M059J (cell line): ENCODE measurements around the gene GIMAP2. TPM values are rescaled to one million over a fixed set of nuclear protein-coding genes. Genes with fewer than 3 reads are reported as not detected.
"Not testable (repeated sequence)": the region's sequence is repeated elsewhere in the genome, so short reads cannot be mapped to it uniquely, and the experiment has no call there.

ENCODE experiments used
- DNase-seq: peaks from one replicate; pipeline ENCODE4 v3.0.0-alpha.2; 2012; ENCODE audit warnings: low read depth
- total RNA-seq: library from RNA; depleted of rRNA; stranded (reverse); fragments of >200 nt; shearing (Covaris generic); gene quantifications from 2 replicates; pipeline ENCODE4 v1.2.3, GENCODE V29; 2014

GIMAP2 gene
- total RNA-seq, 1 experiment from 2014 or later = 5.6 TPM

DNA sequence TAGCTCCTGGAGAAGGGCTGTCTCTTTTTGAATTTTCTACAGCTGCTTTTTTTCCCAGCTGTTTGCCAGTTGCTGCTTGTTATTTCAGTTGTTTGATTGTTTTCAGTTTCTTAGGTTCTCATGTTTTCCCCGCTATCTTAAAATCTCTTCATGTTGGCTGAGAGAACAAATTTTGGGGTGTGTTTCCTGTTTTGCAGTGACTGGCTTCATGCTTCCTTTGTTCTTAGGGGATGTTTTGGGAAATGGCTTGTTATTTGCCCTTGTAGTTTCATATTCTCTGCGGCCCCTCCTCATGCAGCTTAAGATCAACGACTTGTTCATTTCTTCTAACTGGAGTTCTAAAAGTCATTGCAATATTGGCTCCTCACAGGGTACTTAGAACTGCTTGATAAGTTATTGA, 8.7 kb upstream of the GIMAP2 start:
- not testable (repeated sequence) for DNase-seq

- not testable (repeated sequence) for DNase-seq
These were observed 6.9 kb upstream of the GIMAP2 start for GRCh38 chr7:150678601-150679000.

DNA sequence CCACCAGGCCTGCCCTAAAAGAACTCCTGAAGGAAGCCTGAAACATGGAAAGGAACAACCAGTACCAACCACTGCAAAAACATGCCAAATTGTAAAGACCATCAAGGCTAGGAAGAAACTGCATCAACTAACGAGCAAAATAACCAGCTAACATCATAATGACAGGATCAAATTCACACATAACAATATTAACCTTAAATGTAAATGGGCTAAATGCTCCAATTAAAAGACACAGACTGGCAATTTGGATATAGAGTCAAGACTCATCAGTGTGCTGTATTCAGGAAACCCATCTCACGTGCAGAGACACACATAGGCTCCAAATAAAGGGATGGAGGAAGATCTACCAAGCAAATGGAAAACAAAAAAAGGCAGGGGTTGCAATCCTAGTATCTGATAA, 5.1 kb upstream of the GIMAP2 start:
- not testable (repeated sequence) for DNase-seq

- peak; percentile 9 for DNase-seq
These were observed 625 bp downstream of the GIMAP2 start for GRCh38 chr7:150686030-150686631.

- no peak for DNase-seq
These were observed 3.1 kb downstream of the GIMAP2 start for GRCh38 chr7:150688630-150689029.

GRCh38 chr7:150695654-150696053, 10.1 kb downstream of the GIMAP2 start:
- DNase-seq = no peak

DNA sequence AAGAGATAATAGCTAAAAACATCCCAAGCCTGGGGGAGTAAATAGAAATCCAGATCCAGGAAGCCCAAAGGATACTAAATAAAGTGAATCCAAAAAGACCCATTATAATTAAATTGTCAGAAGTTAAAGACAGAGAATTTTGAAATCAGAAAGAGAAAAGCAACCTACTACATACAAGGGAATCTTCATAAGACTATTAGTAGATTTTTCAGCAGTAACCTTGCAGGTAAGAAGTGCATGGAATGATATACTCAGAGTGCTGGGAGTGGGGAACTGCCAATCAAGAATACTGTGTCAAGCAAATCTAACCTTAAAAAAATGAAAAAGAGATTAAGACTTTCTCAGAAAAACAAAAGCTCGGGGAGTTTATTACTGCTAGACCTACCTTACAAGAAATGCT, 17.7 kb downstream of the GIMAP2 start:
- DNase-seq = no peak

DNA sequence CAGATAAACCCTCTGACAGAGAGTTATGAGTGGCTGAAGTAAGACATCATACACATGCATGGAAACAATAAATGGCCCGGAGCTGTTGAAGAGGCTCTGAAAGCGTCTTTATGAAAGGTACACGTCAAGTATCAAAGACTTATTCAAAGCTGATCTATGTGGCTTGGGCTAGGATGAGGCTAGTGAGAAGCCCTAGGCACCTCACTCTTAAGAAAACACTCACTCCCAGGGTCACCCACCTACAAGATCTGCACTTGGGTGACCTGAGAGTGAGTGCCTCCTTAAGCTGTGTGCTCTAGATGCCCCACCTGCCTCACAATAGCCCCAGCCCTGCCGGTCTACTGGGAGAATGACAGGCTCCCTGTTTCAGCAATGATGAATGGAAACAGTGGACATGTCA, 29.8 kb downstream of the GIMAP2 start:
- DNase-seq = no peak

DNA sequence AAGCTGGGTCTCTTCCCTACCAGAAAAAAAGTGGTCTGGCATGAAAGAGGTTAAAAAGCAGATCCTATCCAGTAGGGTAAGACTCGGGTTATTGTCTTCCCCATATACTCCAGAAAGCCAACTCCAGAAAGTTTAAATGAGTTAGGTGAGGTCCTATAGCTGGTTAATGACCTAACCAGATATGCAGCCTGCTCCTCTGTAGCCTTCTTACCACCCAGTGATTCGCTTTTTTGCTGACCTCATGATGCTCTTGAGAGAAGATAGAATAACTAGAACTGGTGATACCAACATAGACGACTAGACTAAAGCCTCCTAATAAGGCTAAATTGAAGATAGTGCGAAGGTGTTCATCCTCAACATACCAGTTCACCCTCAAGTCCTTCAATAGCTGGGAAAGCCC, 30.2 kb downstream of the GIMAP2 start:
- no peak for DNase-seq

DNA sequence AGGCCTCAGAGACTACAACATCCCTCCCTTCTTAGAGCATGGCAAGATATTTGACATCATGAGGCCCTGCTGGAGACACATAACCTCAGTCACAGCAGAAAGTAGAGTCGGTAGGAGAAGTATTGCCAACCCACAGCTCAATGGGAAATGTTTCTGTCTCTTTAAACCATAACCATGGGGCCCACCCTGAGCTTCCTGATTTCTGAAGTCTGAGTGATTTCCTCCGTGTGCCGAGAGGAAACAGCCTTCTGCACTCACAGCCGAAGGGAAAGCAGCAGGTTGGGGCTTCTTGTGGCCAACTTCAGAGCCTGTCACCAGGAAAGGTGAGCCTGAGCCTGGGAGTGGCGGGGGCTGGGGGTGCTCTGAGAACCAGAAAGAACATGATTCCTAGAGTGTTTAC, 30.9 kb downstream of the GIMAP2 start, which contains the start of gene GIMAP1:
Gene GIMAP1, plus strand, starts transcription at position 246 of the 400 bp plus-strand sequence. CDS start 2,435 bp downstream, outside the sequence.
- DNase-seq = no peak

DNA sequence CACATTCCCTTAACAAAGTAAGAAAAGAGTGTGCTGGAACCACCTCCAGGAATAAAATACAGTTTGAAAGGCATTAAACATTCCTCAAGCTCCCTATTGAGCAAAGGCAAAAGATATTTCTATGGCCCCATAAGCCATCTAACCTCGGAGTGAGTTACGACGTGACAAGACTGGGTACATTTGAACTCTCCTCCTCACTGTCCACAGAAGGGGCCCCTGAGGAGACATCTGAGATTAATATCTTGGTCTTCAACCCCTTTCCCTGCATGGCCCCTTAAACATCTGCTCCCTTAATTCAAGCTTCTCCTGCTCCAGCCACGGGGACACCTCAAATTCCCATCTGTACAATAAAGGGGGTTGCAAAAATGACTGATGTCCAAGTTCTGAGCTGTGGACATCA, 31.4 kb downstream of the GIMAP2 start:
- no peak for DNase-seq

GRCh38 chr7:150717814-150718420, 32.4 kb downstream of the GIMAP2 start:
- no peak for DNase-seq

- DNase-seq = no peak
These were observed 33.9 kb downstream of the GIMAP2 start for GRCh38 chr7:150719436-150719835.

DNA sequence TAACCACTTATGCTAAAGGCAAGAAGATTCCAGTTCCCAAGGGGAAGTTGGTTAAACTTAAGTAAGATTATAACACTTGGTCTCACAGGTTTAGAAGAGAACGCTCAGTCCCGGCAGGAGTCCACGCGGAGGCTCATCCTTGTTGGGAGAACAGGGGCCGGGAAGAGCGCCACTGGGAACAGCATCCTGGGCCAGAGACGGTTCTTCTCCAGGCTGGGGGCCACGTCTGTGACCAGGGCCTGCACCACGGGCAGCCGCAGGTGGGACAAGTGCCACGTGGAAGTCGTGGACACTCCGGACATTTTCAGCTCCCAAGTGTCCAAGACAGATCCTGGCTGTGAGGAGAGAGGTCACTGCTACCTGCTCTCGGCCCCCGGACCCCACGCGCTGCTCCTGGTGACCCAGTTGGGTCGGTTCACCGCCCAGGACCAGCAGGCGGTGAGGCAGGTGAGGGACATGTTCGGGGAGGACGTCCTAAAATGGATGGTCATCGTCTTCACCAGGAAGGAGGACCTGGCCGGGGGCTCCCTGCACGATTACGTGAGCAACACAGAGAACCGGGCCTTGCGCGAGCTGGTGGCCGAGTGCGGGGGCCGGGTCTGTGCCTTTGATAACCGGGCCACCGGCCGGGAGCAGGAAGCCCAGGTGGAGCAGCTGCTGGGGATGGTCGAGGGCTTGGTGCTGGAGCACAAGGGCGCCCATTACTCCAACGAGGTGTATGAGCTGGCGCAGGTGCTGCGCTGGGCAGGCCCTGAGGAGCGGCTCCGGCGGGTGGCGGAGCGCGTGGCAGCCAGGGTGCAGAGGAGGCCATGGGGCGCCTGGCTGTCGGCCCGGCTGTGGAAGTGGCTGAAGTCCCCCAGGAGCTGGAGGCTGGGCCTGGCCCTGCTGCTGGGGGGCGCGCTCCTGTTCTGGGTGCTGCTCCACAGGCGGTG, 34.7 kb downstream of the GIMAP2 start:
- DNase-seq = no peak

DNA sequence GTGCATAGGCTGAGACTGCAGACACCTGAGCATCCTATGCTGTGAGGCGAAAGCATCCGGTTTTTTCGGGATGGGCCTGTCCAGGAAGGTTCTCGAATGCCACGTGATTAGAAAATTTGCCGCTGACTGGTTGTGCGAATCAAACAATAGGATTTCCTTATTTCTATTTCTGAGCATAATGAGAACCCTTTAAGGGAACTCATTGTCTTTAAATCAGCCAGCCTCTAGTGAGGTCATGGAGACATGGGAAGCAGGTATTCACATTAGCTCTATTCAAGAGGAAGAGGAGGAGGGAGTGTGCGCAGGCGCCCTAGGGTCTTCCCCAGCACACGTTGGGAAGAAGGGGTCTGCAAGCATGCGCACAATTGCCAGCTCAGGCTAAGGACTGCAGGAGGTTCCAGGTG, 36.5 kb downstream of the GIMAP2 start:
- no peak for DNase-seq

DNA sequence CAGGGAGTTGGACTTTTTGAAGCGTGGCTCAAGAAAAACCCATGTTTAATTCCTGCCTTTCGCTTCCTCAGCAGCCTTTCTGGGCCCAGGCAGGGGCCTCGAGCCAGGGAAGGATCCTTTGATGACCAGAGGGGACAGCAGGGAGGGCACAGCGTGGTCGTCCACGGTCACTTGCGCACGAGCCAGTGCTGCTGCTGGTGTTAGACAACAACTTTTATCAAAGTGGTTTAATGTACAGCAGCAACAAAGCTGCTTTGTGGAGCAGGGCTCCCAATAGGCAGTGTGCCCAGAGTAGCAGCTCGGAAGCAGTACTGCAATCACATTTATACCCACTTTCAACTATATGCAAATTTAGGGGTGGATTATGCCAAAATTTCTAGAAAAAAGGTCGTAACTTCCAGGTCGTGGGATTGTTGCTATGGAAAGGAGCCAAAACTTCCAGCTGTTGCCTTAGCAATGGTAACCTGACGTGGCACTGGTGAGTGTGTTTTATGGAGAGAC, 37.0 kb downstream of the GIMAP2 start:
- peak; percentile 1 for DNase-seq

DNA sequence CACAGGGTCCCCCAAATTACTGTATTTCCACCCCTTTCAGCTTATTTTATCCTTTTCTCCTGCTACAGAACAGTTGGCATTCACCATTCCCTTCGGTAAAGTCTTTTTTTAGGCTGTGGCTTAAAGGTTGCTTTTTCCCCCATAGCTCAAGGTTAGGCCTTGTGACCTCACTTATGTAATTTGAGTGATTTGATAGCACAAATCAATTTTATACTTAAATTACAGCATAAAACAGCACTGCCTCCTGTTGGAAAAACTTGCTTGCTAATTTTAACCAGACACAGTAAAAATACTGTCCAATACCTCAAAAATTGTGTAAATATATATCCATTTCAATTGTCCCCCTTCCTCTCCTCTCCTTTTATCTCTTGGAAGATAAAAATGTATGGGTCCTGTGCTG, 38.0 kb downstream of the GIMAP2 start:
- DNase-seq = no peak

DNA sequence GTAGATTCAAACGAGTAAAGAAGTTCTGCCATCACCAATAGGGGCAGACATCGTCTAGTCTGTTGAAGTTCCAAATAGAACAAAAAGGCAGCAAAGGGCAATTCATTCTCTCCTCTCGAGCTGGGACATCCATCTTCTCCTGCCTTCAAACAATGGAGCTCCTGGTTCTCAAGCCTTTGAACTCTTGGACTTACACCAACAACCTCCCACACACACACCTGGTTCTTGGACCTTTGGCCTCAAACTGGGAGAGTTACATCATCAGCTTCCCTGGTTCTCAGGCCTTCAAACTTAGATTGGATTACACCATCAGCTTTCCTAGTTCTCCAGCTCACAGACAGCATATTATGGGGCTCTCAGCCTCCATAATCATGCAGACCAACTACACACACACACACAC, 41.9 kb downstream of the GIMAP2 start:
- no peak for DNase-seq

DNA sequence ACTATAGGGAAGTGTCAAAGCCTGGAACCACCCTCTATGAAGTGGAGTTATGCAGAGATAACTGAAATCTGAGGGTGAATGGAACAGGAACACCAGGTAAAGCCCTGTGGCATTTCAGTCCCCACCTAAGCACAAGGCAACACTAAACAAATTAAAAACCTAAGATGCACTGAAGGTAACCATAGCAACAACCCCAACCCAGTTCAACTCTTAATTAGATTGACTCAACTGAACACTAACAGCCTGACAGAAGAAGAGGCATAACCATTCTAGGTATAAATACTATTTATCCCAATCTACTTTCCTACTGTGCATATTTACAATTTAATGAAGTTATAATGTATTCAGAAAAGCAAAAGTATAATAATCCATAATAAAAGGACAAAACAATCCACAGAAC, 42.5 kb downstream of the GIMAP2 start:
- no peak for DNase-seq

DNA sequence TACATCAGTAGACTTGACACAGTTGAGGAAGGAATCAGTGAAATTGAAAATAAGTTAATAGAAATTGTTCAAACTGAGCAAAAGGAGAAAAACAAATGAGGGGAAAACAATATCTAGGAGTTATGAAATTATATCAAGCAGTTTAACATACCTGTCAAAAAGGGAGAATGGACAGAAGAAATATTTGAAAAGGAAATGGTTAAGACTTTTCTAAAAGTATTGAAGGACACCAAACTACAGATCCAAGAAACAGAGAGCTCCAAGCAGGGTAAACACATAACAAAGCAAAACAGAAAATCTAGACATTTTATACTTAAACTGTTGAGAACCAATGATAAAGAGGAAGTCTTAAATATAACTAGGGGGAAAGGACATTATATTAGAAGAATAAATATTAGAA, 43.1 kb downstream of the GIMAP2 start:
- no peak for DNase-seq

DNA sequence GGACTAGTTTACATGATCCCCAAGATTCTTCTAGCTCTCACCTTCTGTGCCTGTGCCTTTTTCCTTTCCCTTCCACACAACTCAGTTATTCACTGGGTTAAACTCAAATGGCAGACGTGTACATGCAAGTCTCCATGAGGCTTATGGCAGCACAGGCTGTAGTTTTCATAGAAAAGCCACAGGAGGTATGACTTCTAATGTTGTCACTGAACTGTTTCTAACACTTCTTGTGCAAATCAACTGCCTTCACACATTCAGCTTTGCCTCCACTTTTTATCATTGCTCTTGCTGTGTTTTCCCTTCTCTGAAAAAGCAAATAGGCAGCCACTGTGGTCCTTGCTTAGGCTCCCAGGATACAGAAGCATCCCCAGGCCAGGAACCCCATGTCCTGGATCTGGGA, 46.4 kb downstream of the GIMAP2 start:
- DNase-seq = no peak

DNA sequence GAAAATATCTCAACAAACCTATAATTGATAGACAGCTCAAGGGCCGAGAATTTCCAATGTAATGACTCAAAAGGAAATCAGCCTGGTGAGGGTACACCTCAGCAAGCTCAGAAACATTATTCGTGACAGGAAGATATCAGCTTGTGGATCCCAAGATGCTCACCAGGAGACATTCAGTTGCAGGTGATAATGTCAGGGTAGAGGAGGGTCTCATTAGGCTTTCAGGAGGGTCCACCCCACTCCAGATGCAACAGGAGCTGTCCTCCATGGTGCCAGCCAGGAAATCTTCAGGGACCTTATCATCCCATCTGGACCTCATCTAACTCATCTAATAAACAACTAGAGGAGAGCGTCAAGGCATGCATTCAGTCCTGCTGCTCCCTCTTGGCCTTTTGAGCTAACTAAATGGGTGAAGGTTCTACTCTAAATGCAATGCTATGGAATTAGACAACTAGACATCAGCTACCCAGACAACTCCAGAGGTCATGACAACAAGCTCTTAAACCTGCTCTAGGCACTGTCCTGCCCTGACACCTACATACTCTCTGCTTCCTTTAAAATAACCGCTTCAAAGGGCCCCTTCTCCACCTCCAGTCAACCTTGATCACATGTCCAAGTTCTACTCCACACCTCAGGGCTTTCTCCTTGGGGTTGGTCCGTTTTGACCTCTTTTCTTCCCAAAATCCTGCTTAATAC, 47.4 kb downstream of the GIMAP2 start:
- no peak for DNase-seq
